Embryonic facial prominence (tissue), 1 donor: Measurements from ENCODE around the gene POMP.

Experiments used
- DNase-seq: peaks from one replicate; pipeline ENCODE4 v3.0.0-alpha.2; 2016; ENCODE audit errors: extremely low spot score

Gene POMP, protein sequence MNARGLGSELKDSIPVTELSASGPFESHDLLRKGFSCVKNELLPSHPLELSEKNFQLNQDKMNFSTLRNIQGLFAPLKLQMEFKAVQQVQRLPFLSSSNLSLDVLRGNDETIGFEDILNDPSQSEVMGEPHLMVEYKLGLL

DNA sequence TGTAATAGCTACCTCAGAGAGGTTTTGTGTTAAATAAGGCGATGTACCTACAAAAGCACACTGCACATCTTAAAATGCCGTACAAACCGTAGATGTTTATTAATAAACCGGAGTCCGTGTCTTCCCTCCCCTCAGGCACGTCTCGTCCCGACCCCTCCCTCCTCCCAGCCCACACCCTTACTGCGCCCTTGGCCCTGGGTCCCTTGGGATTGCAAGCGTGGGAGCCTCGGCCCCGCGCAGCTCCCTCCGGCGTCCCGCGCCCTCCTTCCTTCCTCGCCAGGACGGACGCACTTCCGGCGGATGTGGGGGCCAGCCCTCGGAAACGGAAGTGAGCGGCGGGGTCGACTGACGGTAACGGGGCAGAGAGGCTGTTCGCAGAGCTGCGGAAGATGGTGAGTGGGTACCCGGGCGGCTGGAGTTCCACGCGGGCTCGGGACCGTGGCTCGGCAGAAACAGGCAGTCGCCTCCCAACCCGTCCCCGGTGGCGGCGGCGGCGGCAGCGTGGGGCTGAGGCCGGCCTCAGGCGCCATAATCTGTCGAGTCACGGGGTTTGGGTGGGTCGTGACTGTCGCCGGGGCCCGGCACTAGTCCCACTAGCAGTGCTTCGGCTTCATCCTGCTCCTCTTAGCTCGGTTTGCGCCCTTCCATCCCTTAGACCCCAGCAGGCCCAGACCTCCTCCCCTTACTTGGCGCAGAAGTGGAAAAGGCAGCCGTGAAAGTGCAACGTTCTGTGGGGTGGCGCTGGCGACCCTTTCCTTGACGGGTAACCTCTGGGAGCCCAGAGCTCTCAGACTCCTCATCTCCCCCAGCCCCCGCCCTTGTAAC, at the start of gene POMP:
POMP (plus strand) TSS at position 335 of the 825 bp plus-strand sequence; CDS start at position 390, 55 bp downstream.
- DNase-seq: peak; percentile 85

DNA sequence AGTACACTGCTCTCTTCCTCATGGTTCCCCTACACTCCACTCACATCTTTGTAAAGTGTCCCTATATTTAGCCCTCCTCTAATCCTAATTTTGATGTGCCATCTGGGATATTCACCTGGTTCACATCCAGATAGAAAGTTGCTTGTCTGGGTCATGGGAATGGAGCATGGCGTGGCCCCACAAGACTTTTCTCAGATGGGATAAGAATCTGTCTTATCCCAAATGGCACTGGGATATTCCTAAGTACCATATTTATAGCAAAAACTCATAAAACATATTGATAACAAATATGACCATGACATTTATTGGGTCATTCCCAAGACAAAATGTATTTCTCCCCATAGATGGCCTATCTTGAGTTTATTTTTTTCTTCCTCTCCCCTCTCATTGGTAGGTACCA, 49.5 kb upstream of the POMP start:
- DNase-seq: no peak

DNA sequence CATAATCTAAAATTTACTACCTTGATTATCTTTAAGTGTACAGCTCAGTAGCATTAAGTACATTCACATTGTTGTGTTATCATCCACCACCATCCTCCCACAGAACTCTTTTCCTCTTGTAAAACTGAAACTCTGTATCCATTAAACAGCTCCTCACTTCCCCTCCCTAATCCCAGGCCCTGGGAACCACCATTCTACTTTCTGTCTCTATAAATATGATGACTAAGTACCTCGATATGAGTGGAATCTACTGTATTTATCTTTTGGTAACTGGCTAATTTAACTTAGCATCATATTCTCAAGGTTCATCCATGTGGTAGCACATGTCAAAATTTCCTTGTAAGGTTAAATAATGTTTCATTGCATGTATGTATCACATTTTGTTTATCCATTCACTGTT, 49.0 kb upstream of the POMP start:
- no peak for DNase-seq

DNA sequence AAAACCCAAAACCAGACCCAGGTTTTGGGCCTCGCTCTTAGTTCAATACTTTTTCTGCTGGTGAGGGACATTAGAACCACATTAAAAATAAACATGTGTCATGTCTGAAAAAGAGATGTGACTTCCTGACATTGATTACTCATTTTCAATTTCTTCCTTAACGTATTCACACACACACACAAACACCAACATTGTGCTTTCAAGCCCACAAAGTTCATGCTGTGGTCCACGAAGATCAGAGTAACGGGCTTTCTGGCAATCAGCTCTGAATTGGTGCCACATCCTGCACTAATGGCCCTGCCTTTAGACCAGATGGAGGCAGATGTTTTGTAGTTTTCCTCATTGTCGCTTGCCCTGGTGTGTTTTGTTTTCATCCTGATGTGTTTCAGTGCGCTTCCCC, 47.9 kb upstream of the POMP start:
- DNase-seq: no peak

DNA sequence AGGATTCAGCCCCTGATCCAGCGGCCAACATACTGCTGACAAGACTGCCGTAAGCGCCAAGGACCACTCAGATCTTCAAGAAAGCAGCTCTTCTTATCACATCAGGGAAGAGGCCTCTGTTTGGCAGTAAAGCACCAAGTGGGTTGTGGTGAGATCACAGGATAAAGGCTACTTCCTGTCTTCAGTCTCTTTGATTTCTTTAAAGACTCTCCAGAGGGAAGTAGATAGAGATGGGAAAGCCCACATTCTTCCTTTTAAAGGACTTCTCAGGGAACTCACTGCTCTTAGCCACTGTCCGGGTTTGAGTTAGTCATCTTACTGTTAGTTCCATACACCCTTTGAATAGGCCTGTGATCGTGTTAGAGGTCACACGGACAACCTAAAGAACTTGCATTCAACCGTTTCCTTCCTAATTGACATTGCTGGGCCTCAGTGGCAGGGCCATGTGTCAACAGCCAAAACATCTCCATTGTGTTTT, 47.2 kb upstream of the POMP start:
- no peak for DNase-seq

DNA sequence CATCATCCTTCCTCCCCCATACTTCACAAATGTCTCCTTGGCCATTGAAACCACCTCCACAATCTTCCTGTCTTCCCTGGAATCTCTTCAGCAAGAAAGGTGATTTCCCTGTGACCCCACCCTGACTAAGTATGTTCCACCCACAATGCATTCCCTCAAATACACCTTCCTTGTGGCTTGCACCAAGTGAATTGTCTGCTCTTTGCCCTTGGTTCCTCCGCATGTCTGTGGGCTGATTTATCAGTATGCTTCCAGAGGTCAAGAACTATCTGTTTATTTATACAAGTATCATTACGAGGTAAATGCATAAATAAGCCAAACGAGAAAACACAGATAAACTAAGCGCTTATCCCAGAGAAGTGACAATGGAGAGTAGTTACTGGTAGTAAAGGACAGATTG, 45.4 kb upstream of the POMP start:
- DNase-seq: no peak

DNA sequence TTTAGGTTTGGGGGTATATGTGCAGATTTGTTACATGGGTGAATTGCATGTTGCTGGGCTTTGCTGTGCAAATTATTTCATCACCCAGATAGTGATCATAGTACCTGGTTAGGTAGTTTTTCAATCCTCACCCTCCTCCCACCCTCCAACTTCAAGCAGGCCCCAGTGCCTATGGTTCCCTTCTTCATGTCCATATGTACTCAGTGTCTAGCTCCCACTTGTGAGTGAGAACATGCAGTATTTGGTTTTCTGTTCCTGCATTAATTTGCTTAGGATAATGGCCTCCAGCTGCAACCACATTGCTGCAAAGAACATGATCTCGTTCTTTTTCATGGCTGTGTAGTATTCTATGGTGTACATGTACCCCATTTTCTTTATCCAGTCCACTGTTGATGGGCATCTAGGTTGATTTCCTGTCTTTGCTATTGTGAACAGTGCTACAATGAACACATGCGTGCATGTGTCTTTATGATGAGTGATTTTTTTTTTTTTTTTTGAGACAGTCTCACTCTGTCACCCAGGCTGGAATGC, 42.9 kb upstream of the POMP start:
- DNase-seq: no peak

DNA sequence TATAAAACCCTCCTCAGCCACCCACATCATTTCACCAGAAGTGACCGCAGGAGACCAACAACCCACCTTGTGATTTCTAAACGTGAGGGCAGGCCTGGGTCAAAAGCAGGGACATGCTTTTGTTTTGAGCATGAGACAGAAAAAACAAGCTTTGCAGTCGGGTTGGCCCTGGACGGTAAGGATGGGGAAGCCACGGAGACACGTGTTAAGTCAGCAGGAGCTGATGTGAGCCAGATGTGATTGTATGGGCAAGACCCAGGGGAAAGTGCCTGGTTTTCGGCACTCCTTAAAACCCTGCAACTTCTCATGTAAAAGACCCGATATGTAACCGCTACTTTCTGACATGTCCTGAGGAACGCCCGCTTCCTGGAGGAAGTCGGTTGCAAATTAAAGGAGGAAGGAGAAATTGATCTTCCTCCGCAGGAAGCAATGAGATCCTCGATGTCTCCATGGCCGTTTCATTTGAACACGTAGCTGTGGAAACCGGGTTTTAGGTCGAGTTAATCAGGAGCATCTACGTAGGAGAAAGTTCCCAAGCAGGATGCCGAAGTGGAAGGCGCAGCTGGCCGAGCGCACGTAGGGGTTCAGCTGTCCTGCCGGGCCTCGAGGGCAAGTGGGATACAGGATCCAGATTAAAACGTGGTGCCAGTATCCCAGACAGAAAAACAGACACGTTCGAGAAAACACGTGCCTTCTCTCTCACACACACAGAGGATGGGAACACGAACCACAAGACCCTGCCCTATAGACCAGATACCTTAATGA, 40.5 kb upstream of the POMP start:
- DNase-seq: no peak

DNA sequence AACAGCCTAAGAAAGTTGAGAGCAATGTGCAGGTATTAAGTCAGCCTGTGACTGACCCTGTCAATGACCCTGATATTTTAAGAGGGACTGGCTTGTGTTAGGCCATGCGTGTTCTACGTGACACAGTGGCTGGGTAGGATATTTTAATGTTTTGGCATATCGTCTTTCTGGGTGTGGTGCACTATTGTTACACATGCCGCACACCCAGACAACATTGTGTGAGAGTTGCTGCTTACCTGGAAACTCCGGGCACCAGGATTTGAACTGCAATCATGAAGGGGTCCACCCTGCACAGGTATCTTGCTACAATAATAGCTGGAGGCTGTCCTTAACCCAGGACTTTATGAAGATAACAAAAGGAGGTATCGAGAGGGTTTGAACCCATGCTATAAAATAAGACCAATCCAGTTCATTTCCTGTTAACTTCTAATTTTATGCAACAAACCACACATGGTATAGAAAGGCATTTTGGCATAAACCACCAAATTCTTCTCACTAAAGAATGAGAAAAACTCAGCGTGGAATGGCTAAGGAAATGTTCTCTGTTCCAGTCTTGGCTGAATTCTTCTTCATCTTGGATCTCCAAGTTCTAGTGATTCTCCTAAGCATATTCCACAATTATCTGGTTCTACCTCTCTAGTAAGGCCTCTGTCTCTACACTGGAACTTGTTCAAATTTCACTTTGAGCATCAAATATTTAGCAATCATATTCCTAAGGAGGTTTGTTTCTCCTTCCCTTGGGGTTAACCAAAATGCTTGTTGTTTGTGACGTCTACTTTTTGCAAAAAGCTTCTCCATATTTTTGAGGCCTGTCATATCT, 38.7 kb upstream of the POMP start:
- DNase-seq: no peak

DNA sequence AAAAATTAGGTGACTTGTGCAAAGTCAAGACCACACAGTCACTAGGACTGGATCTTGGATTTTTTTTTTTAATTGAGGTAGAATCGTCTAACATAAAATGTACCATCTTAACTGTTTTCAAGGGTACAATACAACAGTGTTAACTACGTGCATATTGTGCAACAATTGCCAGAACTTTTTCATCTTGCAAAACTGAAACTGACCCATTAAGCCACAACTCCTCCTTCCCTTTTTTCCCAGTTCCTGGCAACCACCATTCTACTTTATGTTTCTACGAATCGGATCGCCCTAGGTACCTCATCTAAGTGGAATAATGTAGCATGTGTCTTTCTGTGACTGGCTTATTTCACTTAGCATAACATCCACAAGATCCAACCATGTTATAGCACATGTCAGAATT, 37.5 kb upstream of the POMP start:
- DNase-seq: no peak

DNA sequence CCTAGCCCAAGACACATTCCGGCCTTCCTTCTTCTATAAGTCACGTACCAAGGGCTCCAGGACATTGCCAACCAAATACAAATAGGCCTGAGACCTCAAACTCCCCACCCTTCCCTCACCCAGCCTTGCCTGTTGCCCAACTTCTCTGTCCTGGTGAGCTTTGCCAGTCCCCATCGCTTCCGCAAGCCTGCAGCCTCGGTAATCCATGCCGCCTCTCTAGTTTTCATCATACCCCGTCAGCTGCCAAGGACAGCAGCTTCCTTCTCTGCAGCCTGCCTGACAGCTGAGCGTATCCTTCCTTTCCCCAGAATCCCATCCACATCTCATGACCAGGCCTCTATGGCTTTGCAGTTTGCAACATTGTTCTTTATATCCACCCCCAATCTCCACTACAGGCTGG, 36.6 kb upstream of the POMP start:
- no peak for DNase-seq

DNA sequence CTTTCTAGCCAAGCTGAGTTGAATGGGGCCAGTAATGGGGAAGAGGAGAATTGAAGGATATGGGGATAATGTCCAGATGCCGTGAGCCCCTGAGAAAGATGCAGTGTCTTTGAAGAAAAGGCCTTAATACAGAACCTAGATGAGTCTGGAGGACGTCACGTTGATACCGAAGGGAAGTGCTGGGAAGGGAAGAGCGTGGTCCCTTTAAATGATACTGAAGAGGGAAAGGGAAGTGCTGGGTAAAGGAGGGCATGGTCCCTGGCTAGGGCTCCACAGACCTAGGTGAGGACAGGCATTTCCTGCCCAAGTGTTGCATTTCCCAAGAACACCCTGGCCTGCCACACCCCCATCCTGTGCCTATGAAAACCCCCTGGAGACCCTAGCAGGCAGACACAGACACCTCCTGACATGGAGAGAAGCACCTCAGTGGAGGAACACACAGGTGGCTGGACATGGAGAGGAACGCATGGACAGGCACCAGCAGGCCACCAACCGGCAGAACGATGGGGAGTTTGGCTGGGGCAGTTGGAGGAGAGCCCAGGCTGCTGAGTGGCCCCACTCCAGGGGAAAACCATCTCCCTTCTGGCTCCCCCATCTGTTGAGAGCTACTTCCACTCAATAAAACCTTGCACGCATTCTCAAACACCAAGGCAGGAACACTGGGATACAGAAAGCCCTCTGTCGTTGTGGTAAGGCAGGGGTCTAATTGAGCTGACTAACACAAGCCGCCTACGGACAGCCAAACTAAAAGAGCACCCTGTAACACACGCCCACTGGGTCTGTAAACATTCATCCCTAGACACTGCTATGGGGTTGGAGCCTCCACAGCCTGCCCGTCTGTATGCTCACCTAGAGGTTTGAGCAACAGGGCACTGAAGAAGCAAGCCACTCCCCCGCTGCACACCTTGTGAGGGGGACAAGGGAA, 34.9 kb upstream of the POMP start:
- no peak for DNase-seq

DNA sequence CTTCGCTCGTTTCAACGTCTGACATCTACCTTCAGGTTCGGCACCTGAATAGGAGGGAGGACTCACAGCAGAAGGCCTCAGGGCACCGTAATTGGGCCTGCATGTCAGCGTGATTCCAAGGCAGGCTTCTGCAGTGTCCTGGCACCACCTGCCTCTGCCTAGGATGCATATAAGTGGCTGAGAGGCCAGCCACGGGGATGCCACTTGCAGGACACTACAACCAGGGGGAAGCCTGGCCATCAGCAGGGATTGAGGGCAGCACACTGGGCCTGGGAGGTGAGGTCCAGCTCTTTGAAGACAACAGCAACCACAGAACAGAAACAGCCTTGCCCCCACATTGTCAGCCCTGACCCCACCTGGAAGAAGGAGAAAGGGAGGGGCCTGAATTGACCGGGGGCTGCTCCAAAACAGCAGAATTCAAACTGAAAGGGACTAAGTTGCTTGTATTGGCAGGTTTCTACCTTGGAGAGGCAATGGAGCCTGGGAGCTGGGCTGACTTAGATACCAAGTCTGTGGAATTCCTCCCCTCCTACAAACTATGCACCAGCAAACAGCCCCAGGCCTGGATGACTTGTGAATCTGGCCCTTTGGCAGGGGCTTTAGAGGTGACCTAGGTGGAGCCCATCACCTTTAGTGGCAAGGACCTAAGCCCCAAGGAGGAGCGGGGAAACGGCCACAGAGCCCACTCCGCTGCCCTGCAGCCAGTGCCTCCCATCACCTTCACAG, 34.1 kb upstream of the POMP start:
- no peak for DNase-seq

DNA sequence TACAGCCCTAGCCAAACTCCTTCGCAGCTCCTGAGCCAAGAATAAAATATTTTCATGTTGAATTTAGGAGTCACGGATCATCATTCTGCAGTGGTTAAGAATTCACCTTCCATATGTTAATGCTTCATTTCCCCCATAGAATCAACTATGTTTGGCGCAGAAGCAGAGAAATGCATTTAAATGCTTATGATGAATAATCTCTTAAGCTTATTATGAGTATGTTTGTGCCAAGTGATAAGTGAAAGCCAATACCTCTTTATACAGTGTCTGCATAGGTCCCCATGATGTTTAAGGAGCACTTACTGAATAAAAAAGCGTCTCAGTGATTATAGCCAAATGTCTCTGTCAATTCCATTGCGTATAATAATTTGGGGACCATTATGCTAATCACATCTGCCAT, 32.7 kb upstream of the POMP start:
- DNase-seq: no peak

DNA sequence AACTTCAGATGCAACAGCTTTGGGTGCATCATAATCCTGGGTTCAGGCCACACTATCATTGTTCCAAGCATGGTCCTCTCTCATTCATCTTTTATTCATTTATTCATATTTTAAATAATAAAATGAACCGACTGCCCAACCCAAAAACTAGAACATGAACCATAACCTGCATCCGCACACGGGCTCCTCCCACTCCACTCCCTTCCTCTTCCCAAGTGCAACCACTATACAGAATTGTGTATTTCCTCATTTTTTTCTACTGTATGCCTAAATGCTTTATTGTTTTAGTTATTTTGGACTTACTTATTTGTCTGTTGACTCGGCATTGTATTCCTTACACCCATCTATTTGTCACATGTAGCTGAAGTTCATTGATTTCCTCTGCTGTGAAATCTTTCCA, 30.7 kb upstream of the POMP start:
- no peak for DNase-seq

DNA sequence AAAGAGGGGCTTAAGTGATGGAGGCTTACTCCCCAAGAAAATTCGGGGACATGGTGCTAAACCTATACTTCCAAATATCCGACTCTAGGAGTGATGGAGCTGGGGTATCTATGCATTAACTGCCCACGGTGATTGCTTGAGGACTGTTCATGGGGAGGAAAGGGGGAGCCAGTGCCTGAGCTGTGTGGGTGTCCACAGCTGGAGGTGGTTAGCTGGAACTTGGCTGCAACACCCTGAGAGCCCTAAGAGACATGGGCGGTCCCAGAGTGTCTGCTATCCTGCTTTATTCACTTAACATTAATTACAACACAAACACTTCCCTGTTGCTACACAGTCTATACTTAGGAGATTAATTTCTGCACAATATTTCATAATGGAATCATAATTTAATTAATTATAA, 28.1 kb upstream of the POMP start:
- no peak for DNase-seq

DNA sequence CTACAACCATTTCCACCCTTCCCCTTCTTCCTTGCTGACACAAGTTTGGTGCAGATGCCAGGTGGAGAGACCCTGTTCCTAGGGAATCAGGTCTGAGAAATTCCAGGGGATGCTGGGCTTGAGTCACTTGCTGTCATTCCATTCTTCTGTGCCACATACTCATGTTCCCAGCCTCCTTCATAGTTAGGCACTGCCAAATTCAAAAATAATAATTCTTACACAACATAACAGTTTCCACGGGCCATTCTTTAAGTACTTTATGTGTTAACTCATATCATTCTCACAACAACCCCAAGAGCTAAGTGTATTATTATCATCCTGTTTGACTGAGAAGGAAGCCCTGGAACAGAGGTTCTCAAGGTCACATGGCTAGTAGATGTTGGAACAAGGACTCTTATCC, 27.1 kb upstream of the POMP start:
- no peak for DNase-seq

DNA sequence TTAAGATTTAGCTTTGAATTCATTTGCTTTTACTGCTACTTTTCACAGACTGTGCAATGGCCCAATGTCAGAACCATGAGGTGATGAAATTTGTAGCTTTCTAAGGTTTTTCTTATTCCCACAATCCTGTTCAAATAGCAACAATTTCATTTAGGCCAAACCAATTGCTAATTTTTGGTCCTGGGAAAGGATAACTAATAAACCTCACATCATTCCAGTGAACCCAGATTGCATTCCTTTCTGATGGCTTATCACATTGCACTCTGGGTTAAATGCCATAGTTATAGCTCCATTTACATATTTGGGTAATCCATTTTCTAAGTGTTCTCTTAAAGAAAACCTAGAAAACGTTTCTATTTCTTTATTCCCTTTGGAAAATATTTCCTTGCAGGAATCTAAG, 22.9 kb upstream of the POMP start:
- DNase-seq: no peak

DNA sequence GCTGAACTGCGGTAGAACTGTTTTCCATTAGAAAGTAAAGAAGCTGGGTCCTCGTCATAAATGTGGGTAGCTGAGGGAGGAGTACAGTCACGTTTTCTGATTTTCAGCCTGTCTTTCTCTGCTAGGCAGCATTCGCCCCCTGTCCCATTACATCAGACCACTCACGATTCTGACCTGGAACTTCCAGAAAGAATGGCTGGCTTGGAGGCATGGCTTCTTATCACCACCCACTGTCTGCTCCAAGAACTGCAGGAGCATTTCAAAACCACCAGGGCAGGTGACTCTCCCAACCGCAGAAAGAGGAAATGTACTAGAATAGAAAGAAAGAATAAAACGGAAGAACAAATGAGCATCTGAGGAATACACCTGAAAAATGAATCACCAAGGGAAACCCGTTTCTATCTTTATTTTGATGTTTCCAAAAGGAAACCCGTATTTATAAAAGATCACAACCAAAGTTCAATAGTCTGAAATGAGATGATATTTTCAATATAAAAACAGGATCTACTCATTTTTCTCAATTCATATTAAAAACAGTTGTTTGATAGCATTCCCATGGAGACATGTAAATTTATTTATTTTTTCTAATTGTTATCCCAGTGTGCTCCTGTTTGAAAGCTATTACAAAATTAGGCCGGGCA, 22.1 kb upstream of the POMP start:
- peak; percentile 14 for DNase-seq
